Nephron (organoid): Measurements from ENCODE around the gene LRP1.

Experiments
- H3K27ac Mint-ChIP-seq, 3 experiments: 2 replicates each; pipeline ENCODE4 v1.8.0; 2020; ENCODE audit warnings: mixed read lengths in 3 of 3, mild to moderate bottlenecking in 2 of 3, moderate library complexity in 1 of 3
- H3K27me3 Mint-ChIP-seq: 2 replicates; pipeline ENCODE4 v1.8.0; 2021; ENCODE audit warnings: low read depth, mild to moderate bottlenecking, moderate library complexity, mixed read lengths
- H3K36me3 Mint-ChIP-seq: 2 replicates; pipeline ENCODE4 v1.8.0; 2020; ENCODE audit warnings: low read depth, mixed read lengths
- H3K4me1 Mint-ChIP-seq: 2 replicates; pipeline ENCODE4 v1.8.0; 2020; ENCODE audit warnings: mixed read lengths
- H3K4me3 Mint-ChIP-seq, 3 experiments: 2 replicates each; pipeline ENCODE4 v1.8.0; 2020; ENCODE audit warnings: mild to moderate bottlenecking in 3 of 3, mixed read lengths in 3 of 3, moderate library complexity in 2 of 3
- H3K9me3 Mint-ChIP-seq: 2 replicates; pipeline ENCODE4 v1.8.0; 2020; ENCODE audit warnings: mixed read lengths
- TF ChIP-seq, protein P1 (sequence below), 3 experiments: fragments of 200-600 bp; sonication (generic); IDR thresholded peaks; one replicate each; pipeline ENCODE4 v1.5.0; 2021; ENCODE audit warnings: antibody characterized with exemption in 3 of 3; ENCODE audit not compliant: unreplicated experiment in 3 of 3

The LRP1 gene

DNA sequence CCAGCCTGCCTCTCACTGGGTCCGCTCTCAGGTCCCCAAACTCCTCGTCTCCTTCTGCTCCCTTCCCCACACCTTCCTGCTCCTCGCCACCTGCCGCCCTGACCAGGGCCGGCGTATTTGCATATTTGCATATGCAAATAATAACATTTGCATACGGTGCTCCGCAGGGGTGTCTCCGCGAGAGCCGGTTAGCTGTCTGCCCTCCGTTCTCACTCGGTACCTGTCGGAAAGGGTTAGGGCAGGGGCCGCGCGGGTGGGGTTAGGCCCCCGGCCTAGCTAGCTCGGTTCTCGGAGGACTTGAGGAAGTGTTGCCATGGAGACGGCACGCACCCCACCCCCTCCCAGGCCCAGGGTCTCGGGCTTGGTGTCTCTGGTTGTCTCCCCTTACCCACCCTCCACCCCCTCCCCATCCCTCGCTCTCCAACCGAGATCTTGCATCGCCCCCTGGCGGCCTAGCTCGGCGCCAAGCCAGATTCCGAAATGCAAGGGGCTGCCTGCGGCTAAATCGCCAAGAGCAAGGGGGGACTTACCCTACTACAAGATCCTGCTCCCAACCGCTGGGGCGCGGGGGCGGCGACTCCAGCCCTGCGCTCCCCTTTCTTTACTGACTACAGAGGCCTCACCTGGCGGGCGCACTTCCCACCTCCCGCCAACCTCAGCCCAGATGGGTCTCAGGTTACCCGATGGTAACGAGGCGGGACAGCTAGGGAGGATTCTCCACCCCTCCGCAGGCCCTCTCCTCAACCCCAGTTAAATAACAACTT is 114.6 kb downstream of the LRP1 start:
- H3K27ac Mint-ChIP-seq: no peak overlapping the region
- TF ChIP-seq, protein P1, sequence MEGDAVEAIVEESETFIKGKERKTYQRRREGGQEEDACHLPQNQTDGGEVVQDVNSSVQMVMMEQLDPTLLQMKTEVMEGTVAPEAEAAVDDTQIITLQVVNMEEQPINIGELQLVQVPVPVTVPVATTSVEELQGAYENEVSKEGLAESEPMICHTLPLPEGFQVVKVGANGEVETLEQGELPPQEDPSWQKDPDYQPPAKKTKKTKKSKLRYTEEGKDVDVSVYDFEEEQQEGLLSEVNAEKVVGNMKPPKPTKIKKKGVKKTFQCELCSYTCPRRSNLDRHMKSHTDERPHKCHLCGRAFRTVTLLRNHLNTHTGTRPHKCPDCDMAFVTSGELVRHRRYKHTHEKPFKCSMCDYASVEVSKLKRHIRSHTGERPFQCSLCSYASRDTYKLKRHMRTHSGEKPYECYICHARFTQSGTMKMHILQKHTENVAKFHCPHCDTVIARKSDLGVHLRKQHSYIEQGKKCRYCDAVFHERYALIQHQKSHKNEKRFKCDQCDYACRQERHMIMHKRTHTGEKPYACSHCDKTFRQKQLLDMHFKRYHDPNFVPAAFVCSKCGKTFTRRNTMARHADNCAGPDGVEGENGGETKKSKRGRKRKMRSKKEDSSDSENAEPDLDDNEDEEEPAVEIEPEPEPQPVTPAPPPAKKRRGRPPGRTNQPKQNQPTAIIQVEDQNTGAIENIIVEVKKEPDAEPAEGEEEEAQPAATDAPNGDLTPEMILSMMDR (IDR thresholded peaks at IDR 0.05; ENCODE audit: unreplicated experiment in 3 of 3): peak; percentile 56 to 70 (median 61)
- H3K4me3 Mint-ChIP-seq: peak overlapping the region; percentile 79 to 80 (median 79)
- H3K36me3 Mint-ChIP-seq: peaks cover 3% of the 10 kb centered on the region
- H3K4me1 Mint-ChIP-seq: peaks cover 64% of the 10 kb centered on the region
- H3K27me3 Mint-ChIP-seq: peaks cover 73% of the 10 kb centered on the region
- H3K9me3 Mint-ChIP-seq: no peaks in the 10 kb centered on the region

DNA sequence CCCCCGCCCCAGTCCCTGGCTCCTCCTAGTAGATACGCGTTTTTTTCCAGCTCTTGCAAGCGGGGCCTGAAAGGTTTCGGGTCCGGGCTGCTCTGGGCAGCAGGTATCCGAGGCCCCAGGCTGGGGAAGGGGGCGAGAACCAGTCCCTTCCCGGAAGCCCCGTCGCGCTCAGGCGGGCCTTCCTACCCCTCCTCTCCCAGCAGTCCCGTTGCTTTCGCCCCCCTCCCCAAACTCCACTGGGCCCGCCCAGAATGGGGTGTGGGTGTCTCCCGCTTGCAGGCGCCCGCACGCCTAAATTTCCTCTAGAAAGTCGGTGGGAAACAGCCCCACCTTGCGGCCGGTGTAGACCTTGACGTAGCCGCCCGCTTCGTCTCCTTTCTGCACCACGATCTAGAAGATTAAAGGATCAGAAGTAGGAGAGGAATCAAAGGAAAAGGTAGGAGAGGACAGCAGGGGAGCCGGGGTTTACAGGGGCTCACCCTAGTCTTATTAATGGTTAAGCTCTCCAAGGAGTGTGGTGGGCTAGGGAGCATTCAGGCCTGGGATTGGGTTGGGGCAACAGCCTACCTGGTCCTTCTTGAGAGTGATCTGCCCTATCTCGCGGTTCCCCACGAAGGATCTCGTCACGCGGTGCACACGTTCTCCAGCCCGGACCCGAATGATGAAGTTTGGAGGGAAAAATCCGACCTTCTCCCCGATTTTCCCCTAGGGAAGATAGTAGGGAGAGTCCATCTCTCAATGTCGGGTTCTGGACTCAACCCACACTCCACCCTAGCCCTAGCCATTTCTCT is 115.4 kb downstream of the LRP1 start:
- H3K4me3 Mint-ChIP-seq: peak overlapping the region; percentile 79 to 80 (median 79)
- no peaks in the 10 kb centered on the region for H3K9me3 Mint-ChIP-seq
- peaks cover 66% of the 10 kb centered on the region for H3K4me1 Mint-ChIP-seq
- H3K27ac Mint-ChIP-seq: peak overlapping the region in 2 of 3 experiments; percentile 10 to 48
- TF ChIP-seq, protein P1 (IDR thresholded peaks at IDR 0.05; ENCODE audit: unreplicated experiment in 3 of 3): peak; percentile 68 to 75 (median 72)
- H3K27me3 Mint-ChIP-seq: peaks cover 64% of the 10 kb centered on the region
- H3K36me3 Mint-ChIP-seq: peaks cover 3% of the 10 kb centered on the region

DNA sequence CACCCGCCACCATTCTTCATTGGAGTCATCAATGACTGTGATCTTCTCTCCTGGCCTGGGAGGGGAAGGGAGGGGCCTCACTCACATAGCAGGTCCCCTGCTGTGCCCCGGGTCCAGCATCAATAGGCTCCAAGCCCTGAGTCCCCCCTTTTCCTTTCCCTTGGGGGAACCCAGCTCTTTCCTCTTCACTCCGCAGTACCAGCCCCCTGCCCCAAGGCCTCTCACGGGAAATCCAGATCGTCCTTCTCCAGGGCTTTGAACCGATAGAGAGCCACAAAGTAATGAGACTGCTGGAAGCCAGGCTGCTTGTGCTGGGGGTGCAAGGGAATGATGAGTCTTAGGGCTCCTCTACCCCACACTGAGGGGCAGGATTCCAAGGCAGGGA is 116.0 kb downstream of the LRP1 start:
- TF ChIP-seq, protein P1 (IDR thresholded peaks at IDR 0.05; ENCODE audit: unreplicated experiment in 3 of 3): no peak
- Mint-ChIP-seq H3K4me3 (peak overlapping the region; percentile 79 to 80 (median 79)), H3K36me3 (peaks cover 3% of the 10 kb centered on the region), H3K27ac (peak overlapping the region in 1 of 3 experiments; percentile 48), H3K27me3 (peaks cover 58% of the 10 kb centered on the region), H3K4me1 (peaks cover 68% of the 10 kb centered on the region), H3K9me3 (no peaks in the 10 kb centered on the region)

DNA sequence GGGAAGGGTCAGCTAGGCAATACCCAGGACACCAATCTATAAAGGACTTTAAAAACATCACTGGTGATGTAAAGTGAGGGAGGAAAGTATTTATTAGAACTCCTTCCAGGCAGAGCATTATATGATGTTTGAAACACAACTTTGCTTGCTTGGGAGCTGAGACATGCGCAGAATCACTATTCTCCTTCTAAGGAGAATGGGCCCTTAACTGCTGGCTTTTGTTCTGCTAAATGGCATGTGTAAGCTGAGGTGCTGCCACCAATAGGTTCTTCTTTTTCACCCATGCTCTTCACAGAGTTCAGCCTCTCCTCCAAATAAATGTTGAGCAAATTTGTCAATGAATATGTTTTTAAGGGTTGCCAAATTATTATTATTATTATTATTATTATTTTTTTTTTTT is 118.8 kb downstream of the LRP1 start:
- H3K27ac Mint-ChIP-seq: no peak overlapping the region
- H3K4me1 Mint-ChIP-seq: peaks cover 56% of the 10 kb centered on the region
- TF ChIP-seq, protein P1 (IDR thresholded peaks at IDR 0.05; ENCODE audit: unreplicated experiment in 3 of 3): no peak
- H3K36me3 Mint-ChIP-seq: peaks cover 3% of the 10 kb centered on the region
- H3K9me3 Mint-ChIP-seq: no peaks in the 10 kb centered on the region
- H3K4me3 Mint-ChIP-seq: peak overlapping the region in 1 of 3 experiments; percentile 20
- H3K27me3 Mint-ChIP-seq: peaks cover 31% of the 10 kb centered on the region

DNA sequence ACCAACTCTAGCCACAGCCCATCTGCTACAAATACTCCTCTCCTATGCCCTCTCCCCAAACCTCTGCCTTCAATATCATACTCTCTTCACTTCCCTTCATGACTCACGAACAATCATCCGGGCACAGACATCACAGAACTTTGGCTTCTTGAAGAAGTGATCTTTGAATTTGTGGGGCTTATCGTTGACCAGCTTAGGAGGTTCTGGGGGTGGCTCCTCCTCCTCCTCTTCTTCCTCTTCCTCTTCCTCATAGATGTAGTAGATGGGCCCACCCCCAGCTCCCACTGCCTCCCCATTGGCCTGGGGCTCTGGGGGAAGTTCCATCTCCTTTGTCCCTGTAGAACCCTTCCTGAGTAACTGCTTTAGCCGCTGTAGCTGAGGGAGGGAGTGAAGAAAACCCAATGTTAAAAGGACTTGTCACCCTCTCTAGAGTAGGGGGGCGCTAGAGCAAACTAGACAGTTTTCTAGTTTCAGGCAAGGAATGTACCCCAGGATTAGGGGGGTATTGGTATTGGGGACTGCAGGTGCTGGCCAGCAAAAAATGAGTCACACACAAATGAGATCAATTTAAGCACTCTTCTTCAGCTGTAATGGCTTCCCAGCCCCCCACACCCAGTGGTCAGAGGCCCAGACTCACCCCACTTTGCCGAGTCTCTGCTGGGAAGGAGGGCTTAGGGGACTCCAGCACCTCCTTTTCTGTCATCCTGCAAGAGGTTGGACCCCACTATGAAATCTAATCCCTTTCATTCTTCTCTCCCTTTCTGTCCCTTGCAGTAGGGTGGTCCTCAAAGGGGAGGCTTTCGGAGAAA is 120.9 kb downstream of the LRP1 start:
- no peak overlapping the region for H3K27ac Mint-ChIP-seq
- peaks cover 10% of the 10 kb centered on the region for H3K27me3 Mint-ChIP-seq
- H3K4me3 Mint-ChIP-seq: peak overlapping the region; percentile 17 to 98 (median 83)
- TF ChIP-seq, protein P1 (IDR thresholded peaks at IDR 0.05; ENCODE audit: unreplicated experiment in 3 of 3): no peak
- no peaks in the 10 kb centered on the region for H3K9me3 Mint-ChIP-seq
- H3K36me3 Mint-ChIP-seq: peaks cover 12% of the 10 kb centered on the region
- H3K4me1 Mint-ChIP-seq: peaks cover 43% of the 10 kb centered on the region
